GM19238 (cell line): Measurements from ENCODE around the gene CS.
"Not testable (repeated sequence)": the region's sequence is repeated elsewhere in the genome, so short reads cannot be mapped to it uniquely, and the experiment has no call there.

Source experiments
- DNase-seq: peaks from one replicate; pipeline ENCODE4 v3.0.0; 2011; ENCODE audit warnings: low spot score; ENCODE audit not compliant: insufficient read length

CS gene

GRCh38 chr12:56299853-56300643, at the start of gene CS:
CS (minus strand) TSS chr12:56300330; CDS start chr12:56300201, 129 bp downstream.
- DNase-seq, result peak; percentile 91

GRCh38 chr12:56348776-56349175, 48.6 kb upstream of the CS start:
- DNase-seq, result no peak

GRCh38 chr12:56347255-56347654, 47.1 kb upstream of the CS start:
- not testable (repeated sequence) for DNase-seq

GRCh38 chr12:56346675-56347074, 46.5 kb upstream of the CS start:
- DNase-seq, result no peak

GRCh38 chr12:56342290-56342689, 42.2 kb upstream of the CS start:
- DNase-seq, result not testable (repeated sequence)

GRCh38 chr12:56341616-56342015, 41.5 kb upstream of the CS start:
- no peak for DNase-seq

GRCh38 chr12:56339158-56339422, 39.0 kb upstream of the CS start:
- DNase-seq, result no peak

- no peak for DNase-seq
Observed at GRCh38 chr12:56338308-56339157, 38.4 kb upstream of the CS start, which contains the start of gene IL23A. IL23A (plus strand) TSS chr12:56338884; CDS start chr12:56339045, 161 bp downstream.

GRCh38 chr12:56337753-56338251, 37.7 kb upstream of the CS start:
- no peak for DNase-seq

- DNase-seq, result no peak
Observed at GRCh38 chr12:56336361-56337167, 36.4 kb upstream of the CS start.

GRCh38 chr12:56335527-56335926, 35.4 kb upstream of the CS start:
- DNase-seq, result not testable (repeated sequence)

- DNase-seq, result no peak
Observed at GRCh38 chr12:56334490-56334793, 34.3 kb upstream of the CS start.

GRCh38 chr12:56333679-56334489, 33.8 kb upstream of the CS start, which contains the start of gene PAN2:
PAN2 (minus strand) TSS chr12:56334000; CDS start chr12:56333094, 906 bp downstream.
- peak; percentile 98 for DNase-seq

- no peak for DNase-seq
Observed at GRCh38 chr12:56333197-56333678, 33.1 kb upstream of the CS start.

GRCh38 chr12:56332512-56333196, 32.5 kb upstream of the CS start:
- DNase-seq, result no peak

- DNase-seq, result no peak
Observed at GRCh38 chr12:56330936-56331490, 30.9 kb upstream of the CS start.

- no peak for DNase-seq
Observed at GRCh38 chr12:56326533-56326932, 26.4 kb upstream of the CS start.

- DNase-seq, result no peak
Observed at GRCh38 chr12:56326126-56326525, 26.0 kb upstream of the CS start.

- no peak for DNase-seq
Observed at GRCh38 chr12:56324206-56324605, 24.1 kb upstream of the CS start.

- DNase-seq, result not testable (repeated sequence)
Observed at GRCh38 chr12:56321610-56322009, 21.5 kb upstream of the CS start.
